Skin epidermis (tissue), 12 donors: Measurements from ENCODE around the gene ADD1.
A peak's percentile ranks its signal among the peaks of the same experiment; 100 is the strongest.

ENCODE experiments used
- H3K27ac ChIP-seq, 21 experiments: fragments of 200-600 bp; sonication (generic) in 11 of 21; one replicate each; pipeline ENCODE4 v1.5.0; 2020; ENCODE audit warnings: mild to moderate bottlenecking in 3 of 21, inconsistent platforms in 2 of 21, moderate library complexity in 2 of 21
- H3K4me3 ChIP-seq, 7 experiments: fragments of 200-600 bp; sonication (generic) in 2 of 7; one replicate each; pipeline ENCODE4 v1.5.0; 2020; ENCODE audit warnings: inconsistent platforms in 2 of 7, mild to moderate bottlenecking in 2 of 7, moderate library complexity in 1 of 7

The ADD1 gene

GRCh38 chr4:2831611-2832308 is 11.9 kb upstream of the ADD1 start:
- Histone ChIP-seq H3K4me3 (no peak overlapping the region), H3K27ac (no peak overlapping the region)

GRCh38 chr4:2832309-2832980 is 11.2 kb upstream of the ADD1 start:
- H3K27ac ChIP-seq, result no peak overlapping the region

GRCh38 chr4:2832981-2833670 is 10.5 kb upstream of the ADD1 start:
- Histone ChIP-seq H3K27ac (peak overlapping the region in 1 of 21 experiments; percentile 81), H3K4me3 (no peak overlapping the region)

More at GRCh38 chr4:2832309-2832980, 11.2 kb upstream of the ADD1 start:
- H3K4me3 ChIP-seq, result no peak overlapping the region

GRCh38 chr4:2833671-2834000 is 10.0 kb upstream of the ADD1 start:
- no peak overlapping the region for H3K4me3 ChIP-seq
- H3K27ac ChIP-seq, result peak overlapping the region in 3 of 21 experiments; percentile 0 to 81 (median 14)

GRCh38 chr4:2834001-2834921 is 9.4 kb upstream of the ADD1 start:
- H3K27ac ChIP-seq, result peak overlapping the region in 11 of 21 experiments; percentile 0 to 87 (median 29)
- H3K4me3 ChIP-seq, result no peak overlapping the region

- no peak overlapping the region for H3K4me3 ChIP-seq
- peak overlapping the region in 10 of 21 experiments; percentile 24 to 87 (median 76) for H3K27ac ChIP-seq
Observed at GRCh38 chr4:2835978-2836377, 7.7 kb upstream of the ADD1 start.

- H3K27ac ChIP-seq, result peak overlapping the region in 15 of 21 experiments; percentile 1 to 87 (median 66)
Observed at GRCh38 chr4:2836391-2836859, 7.2 kb upstream of the ADD1 start.

GRCh38 chr4:2837110-2837903 is 6.3 kb upstream of the ADD1 start:
- peak overlapping the region in 1 of 7 experiments; percentile 18 for H3K4me3 ChIP-seq

More at GRCh38 chr4:2836391-2836859, 7.2 kb upstream of the ADD1 start:
- H3K4me3 ChIP-seq, result no peak overlapping the region

GRCh38 chr4:2837904-2838496 is 5.6 kb upstream of the ADD1 start:
- H3K4me3 ChIP-seq, result peak overlapping the region in 2 of 7 experiments; percentile 6 to 18
- H3K27ac ChIP-seq, result peak overlapping the region in 20 of 21 experiments; percentile 35 to 87 (median 64)

More at GRCh38 chr4:2837110-2837903, 6.3 kb upstream of the ADD1 start:
- H3K27ac ChIP-seq, result peak overlapping the region; percentile 25 to 87 (median 63)

- peak overlapping the region in 9 of 21 experiments; percentile 6 to 87 (median 81) for H3K27ac ChIP-seq
Observed at GRCh38 chr4:2839060-2839459, 4.6 kb upstream of the ADD1 start.

GRCh38 chr4:2842687-2843262 is 869 bp upstream of the ADD1 start:
- peak overlapping the region; percentile 51 to 91 (median 81) for H3K4me3 ChIP-seq
- peak overlapping the region; percentile 86 to 99 (median 95) for H3K27ac ChIP-seq

More at GRCh38 chr4:2839060-2839459, 4.6 kb upstream of the ADD1 start:
- no peak overlapping the region for H3K4me3 ChIP-seq

GRCh38 chr4:2843941-2844584 is 419 bp downstream of the ADD1 start:
- Histone ChIP-seq H3K27ac (peak overlapping the region; percentile 86 to 99 (median 95)), H3K4me3 (peak overlapping the region; percentile 51 to 91 (median 81))

GRCh38 chr4:2846172-2846571 is 2.5 kb downstream of the ADD1 start:
- Histone ChIP-seq H3K4me3 (no peak overlapping the region), H3K27ac (no peak overlapping the region)

GRCh38 chr4:2847302-2847871 is 3.7 kb downstream of the ADD1 start:
- H3K4me3 ChIP-seq, result no peak overlapping the region
- no peak overlapping the region for H3K27ac ChIP-seq

GRCh38 chr4:2848449-2848848 is 4.8 kb downstream of the ADD1 start:
- Histone ChIP-seq H3K27ac (no peak overlapping the region), H3K4me3 (no peak overlapping the region)

- H3K4me3 ChIP-seq, result no peak overlapping the region
- H3K27ac ChIP-seq, result peak overlapping the region in 1 of 21 experiments; percentile 26
Observed at GRCh38 chr4:2849267-2850152, 5.9 kb downstream of the ADD1 start.
